ENCODE measurements around the gene DYNLT5.
"Not testable (repeated sequence)": the region's sequence is repeated elsewhere in the genome, so short reads cannot be mapped to it uniquely, and the experiment has no call there.

DYNLT5 gene

GRCh38 chr1:66732407-66733166 lies 19.7 kb upstream of the DYNLT5 start:
- TF ChIP-seq CTCF (IDR thresholded peaks at IDR 0.05; ENCODE audit: control extremely low read depth, extremely low read depth, low read depth, missing control alignments), result no peak
- CTCF ChIA-PET, result interaction anchor here (0.6 to 1.5 kb wide), 6 partner anchors 10 to 26 kb away, joined by 3 read pairs; no protein-coding TSS in a partner anchor
- DNase-seq (ENCODE audit: extremely low spot score), result no peak
- POLR2A ChIA-PET, result no interaction called here

- CTCF ChIA-PET, result interaction anchor here (0.9 to 1.9 kb wide), 4 partner anchors 8 to 25 kb away, joined by 3 to 9 read pairs (median 3); no protein-coding TSS in a partner anchor
- POLR2A ChIA-PET, result no interaction called here
- no peak for TF ChIP-seq CTCF (IDR thresholded peaks at IDR 0.05; ENCODE audit: control extremely low read depth, extremely low read depth, low read depth, missing control alignments)
- DNase-seq (ENCODE audit: extremely low spot score), result no peak
These were observed 18.8 kb upstream of the DYNLT5 start for GRCh38 chr1:66733348-66734017.

- DNase-seq (ENCODE audit: extremely low spot score); POLR2A ChIA-PET: not testable (repeated sequence)
- CTCF ChIA-PET, result interaction anchor here (1.9 kb wide), 1 partner anchor 9 kb away, joined by 9 read pairs; no protein-coding TSS in a partner anchor
These were observed 17.7 kb upstream of the DYNLT5 start for GRCh38 chr1:66734531-66734930.

- ChIA-PET CTCF (interaction anchor here (0.9 to 3.9 kb wide), 6 partner anchors 9 to 36 kb away, joined by 3 to 46 read pairs (median 5); no protein-coding TSS in a partner anchor), POLR2A (no interaction called here)
- TF ChIP-seq CTCF (IDR thresholded peaks at IDR 0.05; ENCODE audit: control extremely low read depth, extremely low read depth, low read depth, missing control alignments), result no peak
- no peak for DNase-seq (ENCODE audit: extremely low spot score)
These were observed 14.4 kb upstream of the DYNLT5 start for GRCh38 chr1:66737836-66738235.

GRCh38 chr1:66739401-66740157 lies 12.7 kb upstream of the DYNLT5 start:
- ChIA-PET CTCF (interaction anchor here (0.9 to 3.9 kb wide), 5 partner anchors 9 to 22 kb away, joined by 3 to 46 read pairs (median 4); no protein-coding TSS in a partner anchor), POLR2A (no interaction called here)
- TF ChIP-seq CTCF (IDR thresholded peaks at IDR 0.05; ENCODE audit: control extremely low read depth, extremely low read depth, low read depth, missing control alignments), result no peak
- DNase-seq (ENCODE audit: extremely low spot score), result no peak

- no peak for TF ChIP-seq CTCF (IDR thresholded peaks at IDR 0.05; ENCODE audit: control extremely low read depth, extremely low read depth, low read depth, missing control alignments)
- POLR2A ChIA-PET, result no interaction called here
- no peak for DNase-seq (ENCODE audit: extremely low spot score)
- CTCF ChIA-PET, result no interaction called here
These were observed 6.8 kb upstream of the DYNLT5 start for GRCh38 chr1:66745451-66745850.

All from GM10248 (cell line).